NCI-H2227 (cell line): ENCODE data around the gene TCF12.
"Not testable (repeated sequence)": the region's sequence is repeated elsewhere in the genome, so short reads cannot be mapped to it uniquely, and the experiment has no call there.

ENCODE experiments used
- DNase-seq: peaks from one replicate; lab custom pipeline; 2025; ENCODE audit not compliant: unreplicated experiment; lab: John Stamatoyannopoulos, UW

TCF12 gene

GRCh38 chr15:56915888-56916287 lies 2.6 kb upstream of the TCF12 start:
- no peak for DNase-seq

GRCh38 chr15:56916825-56917477 lies 1.5 kb upstream of the TCF12 start:
- no peak for DNase-seq

DNA sequence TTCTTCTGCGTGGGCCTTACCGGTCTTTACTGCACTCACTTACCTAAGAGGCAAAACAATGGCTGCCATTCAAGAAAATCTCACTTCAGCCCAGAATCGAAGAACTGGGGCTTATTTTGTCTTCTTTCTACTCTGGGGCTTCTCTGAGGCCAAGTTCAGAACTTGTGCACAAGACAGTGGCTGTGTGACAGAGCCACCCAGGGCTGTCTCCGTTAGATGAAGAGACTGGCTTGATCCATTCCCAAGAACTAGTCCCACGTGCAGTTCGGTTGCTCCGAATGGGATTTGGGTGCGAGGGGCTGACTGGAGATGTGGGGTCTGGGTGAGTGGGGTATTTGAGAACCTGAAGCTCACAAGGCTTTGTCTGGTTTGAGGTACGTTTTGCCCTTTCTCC lies 795 bp upstream of the TCF12 start:
- DNase-seq: no peak

DNA sequence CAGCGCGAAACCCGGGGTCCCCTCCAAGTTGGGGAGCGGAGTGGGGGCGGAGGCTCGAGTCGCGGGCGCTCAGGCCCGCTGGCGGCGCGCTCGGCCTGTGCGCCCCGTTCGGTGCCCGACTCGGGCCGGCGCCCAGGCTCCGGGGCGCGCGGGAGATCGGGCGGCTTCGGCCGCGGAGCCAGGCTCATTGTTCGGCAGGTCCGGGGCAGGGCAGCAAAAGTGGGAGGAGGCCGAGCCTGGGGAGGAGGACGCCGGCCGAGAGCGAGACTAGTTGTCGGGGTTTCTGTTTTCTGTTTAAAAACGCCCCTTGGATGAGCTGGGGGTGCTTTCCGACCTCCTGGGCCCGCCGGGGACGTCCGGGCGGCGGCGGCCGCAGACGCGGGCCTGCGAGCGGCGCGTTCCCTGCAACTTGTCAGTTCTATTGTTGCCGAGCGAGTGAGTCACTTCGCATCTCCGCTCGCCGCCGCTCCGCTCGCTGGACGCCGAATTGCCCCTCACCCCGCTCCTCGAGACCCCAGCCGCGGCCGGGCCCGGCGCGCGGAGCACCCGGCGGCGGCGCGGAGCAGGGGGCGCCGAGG lies 676 bp downstream of the TCF12 start:
- peak; percentile 41 for DNase-seq

DNA sequence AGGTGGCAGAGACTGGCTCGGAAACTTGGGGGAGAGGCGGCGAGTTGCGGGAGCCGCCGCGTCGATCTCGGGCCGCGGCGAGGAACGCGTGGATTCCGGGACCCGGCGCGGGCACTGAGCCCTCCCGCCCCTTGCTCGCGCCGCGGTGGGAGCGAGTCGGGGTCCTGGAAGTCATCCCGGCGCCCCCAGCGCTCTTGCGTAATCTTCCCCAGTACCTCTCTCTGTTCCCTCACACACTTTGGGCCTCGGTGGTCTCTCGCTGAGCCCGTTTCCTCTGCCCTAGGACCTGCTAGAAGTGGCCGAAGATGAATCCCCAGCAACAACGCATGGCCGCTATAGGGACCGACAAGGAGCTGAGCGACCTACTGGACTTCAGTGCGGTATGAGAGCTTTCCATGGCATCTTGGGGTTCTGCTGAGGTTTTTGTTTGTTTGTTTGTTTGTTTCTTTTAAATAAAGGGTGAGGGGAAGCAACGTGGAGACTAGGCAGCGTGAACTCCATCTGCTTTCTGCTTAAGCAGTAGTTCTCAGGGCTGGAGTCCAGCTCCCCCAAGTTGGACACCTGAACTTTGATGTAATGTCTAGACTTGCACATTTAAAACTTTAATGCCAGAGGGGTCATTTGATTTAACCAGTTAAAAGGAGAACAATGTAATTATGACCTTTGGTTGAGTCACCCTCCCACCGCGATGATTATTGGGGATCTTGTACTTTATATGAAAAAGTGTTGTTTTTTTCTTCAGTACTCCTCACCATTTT lies 1.3 kb downstream of the TCF12 start:
- peak; percentile 39 for DNase-seq

DNA sequence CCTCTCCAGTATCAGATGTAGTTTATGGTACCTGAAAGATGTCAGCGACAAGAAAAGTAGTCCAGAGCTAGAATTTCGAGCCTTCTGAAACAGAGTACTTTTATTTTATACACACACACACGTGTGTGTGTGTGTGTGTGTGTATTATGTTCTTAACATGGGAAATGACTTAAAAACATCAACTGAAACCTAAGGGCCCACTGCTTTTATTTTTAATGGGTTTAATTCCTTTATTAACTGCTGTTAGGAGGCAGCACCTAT lies 1.9 kb downstream of the TCF12 start:
- DNase-seq: no peak

DNA sequence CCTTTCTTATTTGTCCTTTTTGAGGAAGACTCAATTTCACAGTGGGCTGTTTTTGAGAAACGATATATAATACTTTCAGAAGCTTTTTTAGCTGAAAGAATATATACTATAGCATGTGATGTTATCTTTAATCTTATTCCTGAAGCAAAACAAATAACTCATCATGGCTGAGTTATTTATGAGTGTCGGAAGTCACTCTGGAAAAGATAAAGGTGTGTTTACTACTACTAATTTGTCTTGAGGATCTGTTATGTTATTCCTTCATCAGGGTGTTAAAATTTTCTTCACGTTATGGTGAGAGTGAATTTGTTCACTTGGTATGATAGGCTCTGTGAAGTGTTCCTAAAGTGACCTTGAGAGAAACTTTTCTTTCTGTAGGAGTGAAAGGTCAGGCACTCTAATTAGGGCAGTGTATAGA lies 4.7 kb downstream of the TCF12 start:
- no peak for DNase-seq

- DNase-seq: no peak
These were observed 9.4 kb downstream of the TCF12 start for GRCh38 chr15:56927816-56928215.

- no peak for DNase-seq
These were observed 11.0 kb downstream of the TCF12 start for GRCh38 chr15:56929399-56929798.

GRCh38 chr15:56929933-56930332 lies 11.5 kb downstream of the TCF12 start:
- no peak for DNase-seq

- no peak for DNase-seq
These were observed 12.3 kb downstream of the TCF12 start for GRCh38 chr15:56930669-56931313.

DNA sequence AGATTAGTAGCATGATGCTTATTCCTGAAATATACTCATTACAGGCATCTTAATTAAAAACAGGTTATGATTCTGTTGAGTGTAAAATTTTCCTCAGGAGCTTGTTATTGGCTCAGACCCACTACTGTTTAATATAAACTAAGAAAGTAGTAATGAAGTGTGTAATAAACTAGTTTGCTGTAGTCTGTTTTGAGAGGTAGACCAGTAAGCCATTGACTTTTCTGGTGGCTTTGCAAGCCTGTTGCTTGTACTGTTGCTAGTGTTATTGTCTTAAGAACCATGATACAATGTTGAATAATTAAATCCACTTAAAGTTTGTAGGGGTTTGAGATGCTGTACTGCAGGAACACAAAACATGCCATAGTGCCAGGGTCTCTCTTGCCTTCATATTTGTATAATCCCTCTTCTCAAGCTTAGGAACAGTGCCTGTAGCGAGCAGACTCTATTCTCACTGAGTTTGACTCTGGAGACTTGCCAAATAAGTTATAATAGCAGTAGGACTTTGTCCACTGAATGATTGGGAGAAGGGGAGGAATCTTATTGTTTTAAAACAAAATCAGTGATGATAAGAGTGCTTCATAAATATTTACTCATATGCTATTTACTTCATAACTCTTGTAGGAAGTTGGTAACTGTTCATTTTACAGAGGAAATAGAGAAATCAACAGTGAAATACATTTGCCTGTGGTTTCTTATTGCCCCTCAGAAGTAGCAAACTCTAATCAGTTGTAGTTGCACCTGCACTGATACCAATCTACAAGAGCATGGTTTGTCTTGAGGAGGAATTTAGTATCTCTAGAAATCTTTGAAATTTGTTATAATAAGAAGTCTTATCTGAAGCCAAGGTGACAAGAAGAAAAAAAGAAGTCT lies 13.4 kb downstream of the TCF12 start:
- no peak for DNase-seq

DNA sequence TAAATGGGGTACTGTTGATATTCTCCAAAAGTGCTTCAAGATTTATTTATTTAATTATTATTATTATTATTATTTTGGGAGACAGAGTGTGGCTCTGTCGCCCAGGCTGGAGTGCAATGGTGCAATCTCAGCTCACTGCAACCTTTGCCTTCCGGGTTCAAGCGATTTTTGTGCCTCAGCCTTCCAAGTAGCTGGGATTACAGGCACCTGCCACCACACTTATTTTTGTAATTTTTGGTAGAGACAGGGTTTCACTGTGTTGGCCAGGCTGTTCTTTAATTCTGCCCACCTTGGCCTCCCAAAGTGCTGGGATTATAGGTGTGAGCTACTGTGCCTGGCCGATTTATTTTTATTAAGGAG lies 14.0 kb downstream of the TCF12 start:
- DNase-seq: not testable (repeated sequence)

GRCh38 chr15:56933410-56933809 lies 15.0 kb downstream of the TCF12 start:
- no peak for DNase-seq

DNA sequence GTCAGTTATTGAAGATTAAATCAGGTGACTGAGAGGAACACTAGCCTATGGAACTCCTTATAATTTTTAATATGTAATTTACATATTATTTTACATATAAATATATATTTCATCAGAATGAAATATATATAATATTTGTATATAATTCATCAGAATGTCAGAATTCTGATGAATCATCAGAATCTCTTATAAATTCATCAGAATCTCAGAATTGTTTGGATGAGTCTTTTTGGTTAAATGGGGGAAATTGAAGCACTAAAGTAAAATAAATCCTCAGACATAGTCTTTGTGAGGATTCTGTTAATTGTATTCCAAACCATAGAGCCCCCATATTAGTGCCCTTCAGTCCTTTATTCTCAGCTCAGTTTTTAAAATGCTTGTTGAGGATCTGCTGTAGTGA lies 15.4 kb downstream of the TCF12 start:
- no peak for DNase-seq

GRCh38 chr15:56934269-56934668 lies 15.8 kb downstream of the TCF12 start:
- DNase-seq: no peak

DNA sequence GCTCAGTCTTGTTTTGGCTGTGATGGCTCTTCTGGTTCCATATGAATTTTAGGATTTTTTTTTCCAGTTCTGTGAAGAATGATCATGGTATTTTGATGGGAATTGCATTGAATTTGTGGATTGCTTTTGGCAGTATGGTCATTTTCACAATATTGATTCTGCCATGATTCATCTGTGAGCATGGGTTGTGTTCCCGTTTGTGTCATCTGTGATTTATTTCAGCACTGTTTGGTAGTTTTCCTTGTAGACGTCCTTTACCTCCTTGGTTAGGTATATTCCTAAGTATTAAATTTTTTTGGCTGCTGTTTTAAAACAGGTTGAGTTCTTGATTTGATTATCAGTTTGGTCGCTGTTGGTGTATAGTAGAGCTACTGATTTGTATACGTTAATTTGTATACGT lies 18.5 kb downstream of the TCF12 start:
- no peak for DNase-seq

GRCh38 chr15:56939257-56939656 lies 20.8 kb downstream of the TCF12 start:
- no peak for DNase-seq

DNA sequence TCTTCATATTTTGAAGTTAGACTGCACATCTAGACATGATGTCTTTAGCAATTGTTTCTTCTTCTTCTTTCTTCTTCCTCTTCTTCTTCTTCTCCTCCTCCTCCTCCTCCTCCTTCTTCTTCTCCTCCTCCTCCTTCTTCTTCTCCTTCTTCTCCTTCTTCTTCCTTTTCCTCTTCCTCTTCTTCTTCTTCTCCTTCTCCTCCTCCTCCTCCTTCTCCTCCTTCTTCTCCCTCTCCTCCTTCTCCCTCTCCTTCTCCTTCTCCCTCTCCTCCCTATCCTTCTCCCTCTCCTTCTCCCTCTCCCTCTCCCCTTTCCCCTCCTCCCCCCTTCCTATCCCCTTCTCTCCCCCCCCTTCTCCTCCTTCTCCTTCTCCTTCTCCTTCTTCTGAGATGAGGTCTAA lies 21.9 kb downstream of the TCF12 start:
- no peak for DNase-seq

DNA sequence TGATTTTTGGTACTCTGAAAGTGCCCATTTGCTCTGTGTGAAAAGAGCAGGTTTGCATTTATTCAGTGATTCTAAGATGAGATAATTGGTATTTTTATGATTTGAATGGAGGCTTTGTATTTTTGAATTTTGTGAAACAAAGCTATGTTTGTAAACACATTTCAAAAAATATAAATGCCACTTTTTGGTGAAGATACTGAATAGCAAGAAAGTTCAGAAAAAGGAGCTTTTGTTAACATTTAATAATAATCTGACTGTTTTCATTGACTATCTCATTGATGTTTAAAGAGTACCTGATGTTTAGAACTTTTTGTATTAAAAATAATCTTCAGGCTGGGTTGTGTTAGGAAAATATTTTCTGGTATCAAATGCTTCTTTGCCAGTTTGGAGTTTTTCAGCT lies 23.7 kb downstream of the TCF12 start:
- no peak for DNase-seq

DNA sequence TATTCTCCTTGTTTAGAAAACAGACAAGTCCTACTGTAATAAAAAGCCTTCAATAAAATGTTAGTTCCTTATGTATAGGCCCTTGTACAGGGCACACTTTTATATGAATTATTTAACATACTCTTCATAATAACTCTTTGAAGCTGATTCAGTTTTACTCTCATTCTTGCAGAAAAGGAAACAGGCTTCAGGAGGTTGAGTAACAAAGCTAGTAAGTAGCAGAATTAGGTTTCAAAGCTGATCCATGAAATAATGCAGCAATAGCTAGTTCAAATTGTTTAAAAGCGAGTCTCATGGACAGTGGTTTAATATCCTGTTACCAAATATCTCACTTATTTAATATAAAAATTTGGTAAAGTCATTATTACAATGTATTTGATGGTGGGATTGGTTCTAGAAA lies 25.0 kb downstream of the TCF12 start:
- no peak for DNase-seq
